Panc1 (cell line): Measurements from ENCODE around the gene YKT6. TPM values are rescaled to one million over a fixed set of nuclear protein-coding genes. Genes with fewer than 3 reads are reported as not detected.

ENCODE experiments used
- ATAC-seq: fragments of 200-7000 bp; cut with Tn5 transposase; 2 replicates; pipeline ENCODE4 v1.9.1; 2020; ENCODE audit warnings: mild to moderate bottlenecking, moderate library complexity
- BruUV-seq: library from RNA; stranded (reverse); fragments of 400-500 nt; replicated peaks from 2 replicates; lab custom pipeline; 2021; lab: Mats Ljungman, UMichigan
- CTCF ChIA-PET: fragments of 300-600 bp; sonication (Branson Sonifier 250); formaldehyde crosslinking; loops from one replicate; lab custom pipeline; 2022; ENCODE audit warnings: antibody characterized with exemption; lab: Charles Lee
- POLR2A ChIA-PET: fragments of 300-600 bp; sonication (Branson Sonifier 250); formaldehyde crosslinking; loops from one replicate; lab custom pipeline; 2022; ENCODE audit warnings: antibody characterized with exemption; lab: Charles Lee
- DNase-seq: peaks from one replicate; pipeline ENCODE4 v3.0.0-alpha.2; 2010; ENCODE audit warnings: low read depth, low spot score
- H3K27ac ChIP-seq: 2 replicates; pipeline ENCODE4 v1.5.1; 2011; ENCODE audit warnings: mild to moderate bottlenecking, low read length, inconsistent platforms
- H3K27me3 ChIP-seq: fragments of 200-500 bp; sonication (Bioruptor generic); 2 replicates; pipeline ENCODE4 v1.6.0; 2014; ENCODE audit warnings: low read length, inconsistent platforms; ENCODE audit not compliant: control insufficient read depth, insufficient read depth
- H3K36me3 ChIP-seq: fragments of 200-500 bp; sonication (Bioruptor generic); 2 replicates; pipeline ENCODE4 v1.5.1; 2014; ENCODE audit warnings: inconsistent platforms, mild to moderate bottlenecking, low read length, moderate library complexity; ENCODE audit not compliant: control insufficient read depth, insufficient read depth
- H3K4me1 ChIP-seq: 2 replicates; pipeline ENCODE4 v1.5.1; 2011; ENCODE audit warnings: inconsistent platforms, mild to moderate bottlenecking, low read length, moderate library complexity; ENCODE audit not compliant: control insufficient read depth, insufficient read depth
- H3K4me3 ChIP-seq, 2 experiments: 2 replicates each; pipeline ENCODE4 v1.5.1; 2011 to 2012; ENCODE audit warnings: low read depth in 2 of 2, low read length in 2 of 2, mild to moderate bottlenecking in 2 of 2, inconsistent platforms in 1 of 2, moderate library complexity in 1 of 2
- H3K9me3 ChIP-seq: fragments of 200-500 bp; sonication (Bioruptor generic); 2 replicates; pipeline ENCODE4 v1.5.1; 2014; ENCODE audit warnings: low read depth, mild to moderate bottlenecking, inconsistent platforms, low read length, moderate library complexity; ENCODE audit not compliant: control insufficient read depth, insufficient read depth
- CTCF ChIP-seq: fragments of 450-650 bp; IDR thresholded peaks from 2 replicates; pipeline ENCODE4 v1.5.1; 2017; ENCODE audit warnings: mild to moderate bottlenecking
- POLR2AphosphoS5 ChIP-seq: IDR thresholded peaks from 2 replicates; pipeline ENCODE4 v1.6.1; 2012; ENCODE audit warnings: mild to moderate bottlenecking, low read depth, low read length, moderate library complexity
- SIN3A ChIP-seq: IDR thresholded peaks from 2 replicates; pipeline ENCODE4 v1.6.1; 2012; ENCODE audit warnings: low read depth, mild to moderate bottlenecking, low read length, moderate library complexity, borderline replicate concordance; ENCODE audit not compliant: insufficient read depth
- TCF7L2 ChIP-seq: IDR thresholded peaks from 2 replicates; pipeline ENCODE4 v1.6.1; 2011; ENCODE audit warnings: mild to moderate bottlenecking, low read depth, low read length, inconsistent platforms
- in situ Hi-C: cut with HindIII; loops from 2 replicates; pipeline ENCODE4 v1.10.0; 2016; ENCODE audit warnings: low sequenced_read_pairs, low pct_unique_long_range_greater_than_20kb
- intact Hi-C: fragments of 100-400 bp; cut with micrococcal nuclease; formaldehyde crosslinking; loops from one replicate; pipeline ENCODE4 v1.10.0; 2022; ENCODE audit not compliant: unreplicated experiment
- total RNA-seq: library from RNA; stranded (reverse); gene quantifications from one replicate; pipeline ENCODE4 v1.2.1, GENCODE V29; 2021; ENCODE audit not compliant: unreplicated experiment
- TF ChIP-seq, protein P1 (sequence below), 2 experiments: IDR thresholded peaks; 2 replicates each; pipeline ENCODE4 v1.6.1; 2011 to 2012; ENCODE audit warnings: low read depth in 2 of 2, control low read depth in 1 of 2, low read length in 1 of 2, mild to moderate bottlenecking in 1 of 2, moderate library complexity in 1 of 2; ENCODE audit not compliant: insufficient read depth in 1 of 2

YKT6 gene
- total RNA-seq, 1 experiment from 2014 or later, result 207 TPM

- TF ChIP-seq, protein P1, sequence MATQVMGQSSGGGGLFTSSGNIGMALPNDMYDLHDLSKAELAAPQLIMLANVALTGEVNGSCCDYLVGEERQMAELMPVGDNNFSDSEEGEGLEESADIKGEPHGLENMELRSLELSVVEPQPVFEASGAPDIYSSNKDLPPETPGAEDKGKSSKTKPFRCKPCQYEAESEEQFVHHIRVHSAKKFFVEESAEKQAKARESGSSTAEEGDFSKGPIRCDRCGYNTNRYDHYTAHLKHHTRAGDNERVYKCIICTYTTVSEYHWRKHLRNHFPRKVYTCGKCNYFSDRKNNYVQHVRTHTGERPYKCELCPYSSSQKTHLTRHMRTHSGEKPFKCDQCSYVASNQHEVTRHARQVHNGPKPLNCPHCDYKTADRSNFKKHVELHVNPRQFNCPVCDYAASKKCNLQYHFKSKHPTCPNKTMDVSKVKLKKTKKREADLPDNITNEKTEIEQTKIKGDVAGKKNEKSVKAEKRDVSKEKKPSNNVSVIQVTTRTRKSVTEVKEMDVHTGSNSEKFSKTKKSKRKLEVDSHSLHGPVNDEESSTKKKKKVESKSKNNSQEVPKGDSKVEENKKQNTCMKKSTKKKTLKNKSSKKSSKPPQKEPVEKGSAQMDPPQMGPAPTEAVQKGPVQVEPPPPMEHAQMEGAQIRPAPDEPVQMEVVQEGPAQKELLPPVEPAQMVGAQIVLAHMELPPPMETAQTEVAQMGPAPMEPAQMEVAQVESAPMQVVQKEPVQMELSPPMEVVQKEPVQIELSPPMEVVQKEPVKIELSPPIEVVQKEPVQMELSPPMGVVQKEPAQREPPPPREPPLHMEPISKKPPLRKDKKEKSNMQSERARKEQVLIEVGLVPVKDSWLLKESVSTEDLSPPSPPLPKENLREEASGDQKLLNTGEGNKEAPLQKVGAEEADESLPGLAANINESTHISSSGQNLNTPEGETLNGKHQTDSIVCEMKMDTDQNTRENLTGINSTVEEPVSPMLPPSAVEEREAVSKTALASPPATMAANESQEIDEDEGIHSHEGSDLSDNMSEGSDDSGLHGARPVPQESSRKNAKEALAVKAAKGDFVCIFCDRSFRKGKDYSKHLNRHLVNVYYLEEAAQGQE (IDR thresholded peaks at IDR 0.05; ENCODE audit: insufficient read depth in 1 of 2, low read depth in 2 of 2, low read length in 1 of 2), result no peak
- TF ChIP-seq SIN3A (no peak), POLR2AphosphoS5 (no peak), CTCF (no peak), TCF7L2 (no peak)
- CTCF ChIA-PET, result no interaction called here
- no peak for ATAC-seq
Observed at GRCh38 chr7:44155191-44156185, 45.3 kb upstream of the YKT6 start.

DNA sequence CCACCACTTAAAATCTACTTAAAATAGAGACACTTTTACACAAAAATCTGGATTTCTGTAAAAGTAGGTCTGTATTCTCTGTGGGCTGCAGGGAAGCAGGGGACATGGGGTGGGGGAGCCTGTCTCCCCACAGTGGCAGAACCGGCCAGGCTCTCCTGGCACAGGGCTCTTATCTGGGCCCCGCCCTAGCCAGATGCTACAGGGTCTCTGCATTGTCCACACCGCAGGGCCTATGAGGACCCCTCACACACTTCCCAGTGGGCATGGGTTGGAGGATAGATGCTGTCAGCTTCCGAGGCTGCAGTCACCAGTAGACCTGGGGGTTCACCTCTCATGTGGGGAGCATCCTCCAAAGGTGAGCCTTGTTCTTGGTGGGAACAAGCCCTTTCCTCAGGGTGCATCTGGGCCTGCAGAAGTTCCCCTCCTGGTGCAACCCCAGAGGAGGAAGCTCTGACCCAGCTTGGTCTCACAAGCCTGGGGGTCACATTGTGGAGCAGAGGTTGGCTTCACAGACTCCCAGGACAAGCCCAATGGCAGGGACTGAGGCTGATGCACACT, 44.2 kb upstream of the YKT6 start:
- CTCF ChIA-PET, result no interaction called here
- BruUV-seq, result no TSS peak

More at GRCh38 chr7:44155191-44156185, 45.3 kb upstream of the YKT6 start:
- BruUV-seq, result no TSS peak
- no peak overlapping the region for H3K4me3 ChIP-seq
- no peaks in the 10 kb centered on the region for H3K9me3 ChIP-seq
- H3K27me3 ChIP-seq, result no peaks in the 10 kb centered on the region
- no peak overlapping the region for H3K27ac ChIP-seq
- POLR2A ChIA-PET, result no interaction called here
- intact Hi-C loops (no loop called here), in situ Hi-C loops (no loop called here)
- 0 out of 2 replicates have a peak, but pooled peaks cover 4% of the 10 kb centered on the region for H3K4me1 ChIP-seq
- no peak for DNase-seq
- no peaks in the 10 kb centered on the region for H3K36me3 ChIP-seq

More for the DNA sequence above, 44.2 kb upstream of the YKT6 start:
- Histone ChIP-seq H3K27ac (no peak overlapping the region), H3K27me3 (no peaks in the 10 kb centered on the region), H3K4me1 (0 out of 2 replicates have a peak, but pooled peaks cover 4% of the 10 kb centered on the region), H3K9me3 (no peaks in the 10 kb centered on the region), H3K36me3 (no peaks in the 10 kb centered on the region), H3K4me3 (no peak overlapping the region)
- ATAC-seq, result no peak
- DNase-seq, result no peak
- in situ Hi-C loops, result no loop called here
- POLR2A ChIA-PET, result interaction anchor here (0.6 kb wide), 1 partner anchor 422 kb away, joined by 7 read pairs; no protein-coding TSS in a partner anchor
- no peak for TF ChIP-seq TCF7L2
- TF ChIP-seq POLR2AphosphoS5, result no peak
- TF ChIP-seq SIN3A, result no peak
- TF ChIP-seq, protein P1 (IDR thresholded peaks at IDR 0.05; ENCODE audit: insufficient read depth in 1 of 2, low read depth in 2 of 2, low read length in 1 of 2), result no peak
- TF ChIP-seq CTCF, result no peak
- intact Hi-C loops, result no loop called here
